Lung (tissue), 12 donors: ENCODE data around the gene HNMT. TPM values are rescaled to one million over a fixed set of nuclear protein-coding genes. Genes with fewer than 3 reads are reported as not detected.

ENCODE experiments used
- ATAC-seq: fragments of 200-7000 bp; cut with Tn5 transposase; one replicate; pipeline ENCODE4 v1.9.1; 2020; ENCODE audit warnings: moderate number of reproducible peaks; ENCODE audit not compliant: insufficient read depth, low FRiP score
- DNase-seq, 3 donors: peaks; one replicate each; pipeline ENCODE4 v3.0.0-alpha.2; 2013 to 2017
- H3K27ac ChIP-seq, 2 donors: one replicate each; pipeline ENCODE4 v1.5.1; 2013; ENCODE audit warnings: mild to moderate bottlenecking in 2 of 2, moderate library complexity in 2 of 2, control low read depth in 1 of 2, inconsistent platforms in 1 of 2, low read depth in 1 of 2, low read length in 1 of 2
- H3K27me3 ChIP-seq, 3 donors: one replicate each; pipeline ENCODE4 v1.5.1; 2013; ENCODE audit warnings: low read length in 2 of 3; ENCODE audit not compliant: control insufficient read depth in 3 of 3, insufficient read depth in 3 of 3
- H3K36me3 ChIP-seq, 4 donors: one replicate each; pipeline ENCODE4 v1.5.1; 2013; ENCODE audit warnings: low read length in 4 of 4, mild to moderate bottlenecking in 1 of 4, moderate library complexity in 1 of 4; ENCODE audit not compliant: control insufficient read depth in 4 of 4, insufficient read depth in 4 of 4
- H3K4me1 ChIP-seq, 5 donors: one replicate each; pipeline ENCODE4 v1.5.1; 2013; ENCODE audit warnings: low read length in 5 of 5, mild to moderate bottlenecking in 2 of 5, moderate library complexity in 1 of 5; ENCODE audit not compliant: control insufficient read depth in 5 of 5, insufficient read depth in 5 of 5
- H3K4me3 ChIP-seq: one replicate; pipeline ENCODE4 v1.5.1; 2013; ENCODE audit warnings: mild to moderate bottlenecking, control low read depth, moderate library complexity
- H3K9ac ChIP-seq, 2 donors: one replicate each; pipeline ENCODE4 v1.5.1; 2013; ENCODE audit warnings: low read length in 2 of 2, control low read depth in 1 of 2; ENCODE audit not compliant: insufficient read depth in 1 of 2
- H3K9me3 ChIP-seq, 4 donors: one replicate each; pipeline ENCODE4 v1.5.1; 2013; ENCODE audit warnings: low read length in 3 of 4, mild to moderate bottlenecking in 1 of 4, moderate library complexity in 1 of 4; ENCODE audit not compliant: control insufficient read depth in 4 of 4, insufficient read depth in 3 of 4
- CTCF ChIP-seq: IDR thresholded peaks from 2 replicates; pipeline ENCODE4 v1.5.1; 2012; ENCODE audit warnings: mild to moderate bottlenecking; ENCODE audit errors: control extremely low read depth, extremely low read depth
- WGBS, 2 donors: extraction: QIAGEN DNeasy Blood & Tissue Kit; methylation state at CpG; one replicate each; pipeline ENCODE4 v1.1.7; 2013; 5-methylcytosine and 5-hydroxymethylcytosine counted together
- polyA plus RNA-seq, 2 donors: library from polyadenylated mRNA; stranded (reverse); fragments of 200-250 nt; gene quantifications; one replicate each; pipeline ENCODE4 v1.2.1, GENCODE V29; 2013
- total RNA-seq, 2 donors: library from RNA; depleted of rRNA in 1 of 2; stranded (reverse); fragments of >200 nt in 1 of 2; gene quantifications; one replicate each; pipeline ENCODE4 v1.2.1, GENCODE V29; 2014 to 2021
- donor health status: control.
- donor health status: control.
- donor health status: Bipolar disorder and iron deficiency.
- donor health status: healthy.
- donor health status: DM: yes; HTN: yes; CAD: no.

The HNMT gene
- total and polyA plus RNA-seq, 4 donors: 45.9 to 135 (median 77.0) TPM

- ATAC-seq: no peak
- H3K36me3 ChIP-seq: no peaks in the 10 kb centered on the region
- no peaks in the 10 kb centered on the region for H3K9me3 ChIP-seq
- no peaks in the 10 kb centered on the region for H3K27me3 ChIP-seq
- peak; percentile 83 to 94 (median 93) for DNase-seq
- H3K4me3 ChIP-seq: no peak overlapping the region
- H3K9ac ChIP-seq: no peak overlapping the region
- peaks cover 0 to 9% (median 4%) of the 10 kb centered on the region in 5 donors for H3K4me1 ChIP-seq
- TF ChIP-seq CTCF: no peak
- no peak overlapping the region for H3K27ac ChIP-seq
These were observed 65.0 kb downstream of the HNMT start for GRCh38 chr2:138029276-138029675.

GRCh38 chr2:138030459-138030858 lies 66.2 kb downstream of the HNMT start:
- 81 to 85% methylated on average over 3 of the region's 3 CpGs for WGBS, 2 donors
- Histone ChIP-seq H3K9ac (no peak overlapping the region), H3K4me1 (peaks cover 0 to 9% (median 4%) of the 10 kb centered on the region in 5 donors), H3K36me3 (no peaks in the 10 kb centered on the region), H3K4me3 (no peak overlapping the region), H3K9me3 (no peaks in the 10 kb centered on the region), H3K27ac (no peak overlapping the region), H3K27me3 (no peaks in the 10 kb centered on the region)
- no peak for TF ChIP-seq CTCF
- ATAC-seq (no peak), DNase-seq (no peak)

GRCh38 chr2:138032334-138032733 lies 68.1 kb downstream of the HNMT start:
- WGBS, 2 donors: 67 to 83% methylated on average over 2 of the region's 2 CpGs
- H3K27me3 ChIP-seq: no peaks in the 10 kb centered on the region
- no peak for ATAC-seq
- no peak overlapping the region for H3K9ac ChIP-seq
- no peak overlapping the region for H3K4me3 ChIP-seq
- peaks cover 0 to 9% (median 4%) of the 10 kb centered on the region in 5 donors for H3K4me1 ChIP-seq
- H3K27ac ChIP-seq: no peak overlapping the region
- no peaks in the 10 kb centered on the region for H3K36me3 ChIP-seq
- no peaks in the 10 kb centered on the region for H3K9me3 ChIP-seq
- TF ChIP-seq CTCF: no peak
- DNase-seq: no peak

GRCh38 chr2:138034536-138034935 lies 70.3 kb downstream of the HNMT start:
- H3K27me3 ChIP-seq: no peaks in the 10 kb centered on the region
- peaks cover 0 to 4% (median 3%) of the 10 kb centered on the region in 5 donors for H3K4me1 ChIP-seq
- WGBS, 2 donors: 83 to 93% methylated on average over 3 of the region's 3 CpGs
- no peak overlapping the region for H3K27ac ChIP-seq
- no peak for ATAC-seq
- no peak overlapping the region for H3K9ac ChIP-seq
- no peaks in the 10 kb centered on the region for H3K9me3 ChIP-seq
- DNase-seq: no peak
- no peak overlapping the region for H3K4me3 ChIP-seq
- TF ChIP-seq CTCF: no peak
- H3K36me3 ChIP-seq: no peaks in the 10 kb centered on the region
